GM13976 (cell line): ENCODE data around the gene OXCT1.
A peak's percentile ranks its signal among the peaks of the same experiment; 100 is the strongest.
"Not testable (repeated sequence)": the region's sequence is repeated elsewhere in the genome, so short reads cannot be mapped to it uniquely, and the experiment has no call there.

Source experiments
- DNase-seq: peaks from one replicate; pipeline ENCODE4 v3.0.0; 2012; ENCODE audit warnings: low spot score
- CTCF ChIP-seq: IDR thresholded peaks from 2 replicates; pipeline ENCODE4 v1.5.1; 2012; ENCODE audit warnings: borderline replicate concordance, mild to moderate bottlenecking; ENCODE audit not compliant: insufficient read depth; ENCODE audit errors: extremely low read depth, missing control alignments, control extremely low read depth
- in situ Hi-C: fragments of 300-500 bp; cut with MboI; formaldehyde crosslinking; loops from one replicate; pipeline ENCODE4 v1.12.0; 2022; ENCODE audit warnings: low sequenced_read_pairs, mixed read lengths, inconsistent platforms; ENCODE audit not compliant: unreplicated experiment

Gene OXCT1

GRCh38 chr5:41857989-41858388 is 12.2 kb downstream of the OXCT1 start:
- DNase-seq: no peak
- TF ChIP-seq CTCF: no peak
- in situ Hi-C loops: loop anchor here (25.0 kb wide), 1 partner anchor 904 kb away; the partner anchor contains the start of gene CCDC152

- DNase-seq: peak; percentile 42
- in situ Hi-C loops: loop anchor here (25.0 kb wide), 1 partner anchor 905 kb away; the partner anchor contains the start of gene CCDC152
- peak; percentile 61 for TF ChIP-seq CTCF
Observed at GRCh38 chr5:41856644-41857491, 13.4 kb downstream of the OXCT1 start.

- no peak for DNase-seq
- in situ Hi-C loops: loop anchor here (5.0 to 25.0 kb wide), 2 partner anchors 195 to 910 kb away; partner anchors contain the start of gene CCDC152
- TF ChIP-seq CTCF: no peak
Observed at GRCh38 chr5:41852293-41852692, 17.9 kb downstream of the OXCT1 start.

GRCh38 chr5:41851116-41851515 is 19.1 kb downstream of the OXCT1 start:
- in situ Hi-C loops: loop anchor here (5.0 to 25.0 kb wide), 2 partner anchors 196 to 911 kb away; partner anchors contain the start of gene CCDC152
- no peak for TF ChIP-seq CTCF

GRCh38 chr5:41848983-41849382 is 21.2 kb downstream of the OXCT1 start:
- in situ Hi-C loops: no loop called here
- DNase-seq: no peak
- TF ChIP-seq CTCF: no peak

More at GRCh38 chr5:41851116-41851515, 19.1 kb downstream of the OXCT1 start:
- no peak for DNase-seq

GRCh38 chr5:41845751-41846150 is 24.5 kb downstream of the OXCT1 start:
- in situ Hi-C loops, DNase-seq: not testable (repeated sequence)

GRCh38 chr5:41844502-41844901 is 25.7 kb downstream of the OXCT1 start:
- in situ Hi-C loops: no loop called here
- DNase-seq: no peak
- TF ChIP-seq CTCF: no peak
